HepG2 (cell line): Measurements from ENCODE around the gene RASA1. TPM values are rescaled to one million over a fixed set of nuclear protein-coding genes. Genes with fewer than 3 reads are reported as not detected.
A peak's percentile ranks its signal among the peaks of the same experiment; 100 is the strongest.

Experiments used
- AHDC1 ChIP-seq: sonication (generic); formaldehyde crosslinking; IDR thresholded peaks from 2 replicates; pipeline ENCODE4 v1.5.1; 2020; ENCODE audit warnings: mild to moderate bottlenecking, missing genetic modification reagents, borderline replicate concordance
- DRAP1 ChIP-seq: IDR thresholded peaks from 2 replicates; pipeline ENCODE4 v1.6.1; 2016; ENCODE audit warnings: missing genetic modification reagents, missing compliant biosample characterization
- EEA1 ChIP-seq: sonication (generic); formaldehyde crosslinking; IDR thresholded peaks from 2 replicates; pipeline ENCODE4 v1.5.1; 2020; ENCODE audit warnings: mild to moderate bottlenecking, missing genetic modification reagents, borderline replicate concordance
- FOXJ3 ChIP-seq: sonication (generic); formaldehyde crosslinking; IDR thresholded peaks from 2 replicates; pipeline ENCODE4 v1.4.0; 2020; ENCODE audit warnings: missing genetic modification reagents, mild to moderate bottlenecking, borderline replicate concordance
- IRX3 ChIP-seq: sonication (generic); formaldehyde crosslinking; IDR thresholded peaks from 2 replicates; pipeline ENCODE4 v1.8.1; 2023; ENCODE audit warnings: mild to moderate bottlenecking, low read depth, missing genetic modification reagents, borderline replicate concordance
- JARID2 ChIP-seq: sonication (generic); formaldehyde crosslinking; IDR thresholded peaks from 2 replicates; pipeline ENCODE4 v1.8.1; 2023; ENCODE audit warnings: missing genetic modification reagents, inconsistent platforms; ENCODE audit not compliant: insufficient replicate concordance
- PAWR ChIP-seq: sonication (generic); formaldehyde crosslinking; IDR thresholded peaks from 2 replicates; pipeline ENCODE4 v1.4.0; 2020; ENCODE audit warnings: missing genetic modification reagents, mild to moderate bottlenecking, borderline replicate concordance
- SP4 ChIP-seq: sonication (generic); formaldehyde crosslinking; IDR thresholded peaks from 2 replicates; pipeline ENCODE4 v1.8.1; 2023; ENCODE audit warnings: mild to moderate bottlenecking, missing genetic modification reagents
- ZBTB39 ChIP-seq: sonication (generic); formaldehyde crosslinking; IDR thresholded peaks from 2 replicates; pipeline ENCODE4 v1.5.0; 2020; ENCODE audit warnings: missing genetic modification reagents
- ZNF646 ChIP-seq: sonication (generic); formaldehyde crosslinking; IDR thresholded peaks from 2 replicates; pipeline ENCODE4 v1.9.0; 2021; ENCODE audit warnings: mild to moderate bottlenecking, missing genetic modification reagents
- polyA plus RNA-seq, 8 experiments: library from polyadenylated mRNA; depleted of rRNA in 3 of 8; stranded (reverse) in 7 of 8; unstranded in 1 of 8; fragments of >200 nt; fragmentation: Illumina TruSeq in 4 of 8; extraction: Trizol in 4 of 8; gene quantifications; 2 replicates each; pipeline versions ENCODE4 v1.2.1 to v1.2.3, GENCODE V29; 2011 to 2016; ENCODE audit warnings: low read depth in 4 of 8, missing spikeins in 1 of 8, mixed read lengths in 1 of 8; ENCODE audit not compliant: insufficient read depth in 1 of 8
- total RNA-seq, 5 experiments: library from RNA; depleted of rRNA; stranded (reverse); fragments of >200 nt; fragmentation: Illumina TruSeq; extraction: Trizol; gene quantifications; 2 replicates each; pipeline ENCODE4 v1.2.3, GENCODE V29; 2016; ENCODE audit warnings: low read depth in 1 of 5

The RASA1 gene
- total and polyA plus RNA-seq, 2 of the 13 experiments (the other 11 are each of a cell fraction or from before 2014, with no cell fraction given) = 19.5 to 20.5 TPM

GRCh38 chr5:87412630-87413342 lies 145.1 kb downstream of the RASA1 start, which contains the start of gene CCNH (continued):
- TF ChIP-seq AHDC1 (no peak; the same call in 1 of the 2 replicates), DRAP1 (CRISPR knock-in tag) (peak; percentile 92), FOXJ3 (CRISPR knock-in tag) (peak; percentile 42; the same call in 1 of the 2 replicates), PAWR (CRISPR knock-in tag) (no peak), ZBTB39 (CRISPR knock-in tag) (no peak), SP4 (CRISPR knock-in tag) (peak; percentile 93), JARID2 (no peak), ZNF646 (CRISPR knock-in tag) (no peak), IRX3 (no peak), EEA1 (CRISPR knock-in tag) (no peak)
